Fibroblast of the aortic adventitia (primary cell): ENCODE results near the gene NMRK1. TPM values are rescaled to one million over a fixed set of nuclear protein-coding genes. Genes with fewer than 3 reads are reported as not detected.

ENCODE experiments used
- DNase-seq: peaks from one replicate; pipeline ENCODE4 v3.0.0-alpha.2; 2010; ENCODE audit warnings: low read depth
- H3K4me3 ChIP-seq: 2 replicates; pipeline ENCODE4 v1.5.1; 2011; ENCODE audit warnings: low read depth, mild to moderate bottlenecking, control low read depth, low read length, moderate library complexity
- small RNA-seq: library from RNA; depleted of rRNA; stranded (forward); fragments of <200 nt; gene quantifications from one replicate; pipeline ENCODE3, GENCODE V24; 2012
- total RNA-seq: library from RNA; depleted of rRNA; stranded (reverse); fragments of >200 nt; gene quantifications from 2 replicates; pipeline ENCODE4 v1.2.3, GENCODE V29; 2012; ENCODE audit warnings: low replicate concordance
- TF ChIP-seq, protein P1 (sequence below): IDR thresholded peaks from 2 replicates; pipeline ENCODE4 v1.5.1; 2011; ENCODE audit warnings: mild to moderate bottlenecking, low read length, control low read depth, inconsistent platforms; ENCODE audit not compliant: insufficient read depth

NMRK1 gene
- total RNA-seq, 1 donor: 23.9 TPM

- no peak overlapping the region for H3K4me3 ChIP-seq
These were observed 70.6 kb downstream of the NMRK1 start for GRCh38 chr9:75017378-75017777.

GRCh38 chr9:75013735-75014134 is 74.2 kb downstream of the NMRK1 start:
- H3K4me3 ChIP-seq: no peak overlapping the region
- DNase-seq: no peak

More at GRCh38 chr9:75017378-75017777, 70.6 kb downstream of the NMRK1 start:
- TF ChIP-seq, protein P1, sequence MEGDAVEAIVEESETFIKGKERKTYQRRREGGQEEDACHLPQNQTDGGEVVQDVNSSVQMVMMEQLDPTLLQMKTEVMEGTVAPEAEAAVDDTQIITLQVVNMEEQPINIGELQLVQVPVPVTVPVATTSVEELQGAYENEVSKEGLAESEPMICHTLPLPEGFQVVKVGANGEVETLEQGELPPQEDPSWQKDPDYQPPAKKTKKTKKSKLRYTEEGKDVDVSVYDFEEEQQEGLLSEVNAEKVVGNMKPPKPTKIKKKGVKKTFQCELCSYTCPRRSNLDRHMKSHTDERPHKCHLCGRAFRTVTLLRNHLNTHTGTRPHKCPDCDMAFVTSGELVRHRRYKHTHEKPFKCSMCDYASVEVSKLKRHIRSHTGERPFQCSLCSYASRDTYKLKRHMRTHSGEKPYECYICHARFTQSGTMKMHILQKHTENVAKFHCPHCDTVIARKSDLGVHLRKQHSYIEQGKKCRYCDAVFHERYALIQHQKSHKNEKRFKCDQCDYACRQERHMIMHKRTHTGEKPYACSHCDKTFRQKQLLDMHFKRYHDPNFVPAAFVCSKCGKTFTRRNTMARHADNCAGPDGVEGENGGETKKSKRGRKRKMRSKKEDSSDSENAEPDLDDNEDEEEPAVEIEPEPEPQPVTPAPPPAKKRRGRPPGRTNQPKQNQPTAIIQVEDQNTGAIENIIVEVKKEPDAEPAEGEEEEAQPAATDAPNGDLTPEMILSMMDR: no peak
- DNase-seq: no peak

More at GRCh38 chr9:75013735-75014134, 74.2 kb downstream of the NMRK1 start:
- TF ChIP-seq, protein P1: no peak

Small RNA genes within 50 kb of the gene (small RNA-seq; reads per million reads assigned to genes)
- gene RF02271: not detected

Other genes with a start within 250 kb of the NMRK1 start
- gene TRPM6, start 200.2 kb downstream of the NMRK1 start, total RNA-seq: under 0.01 and 0.16 TPM in 2 replicates
- gene C9orf40, start 135.2 kb downstream of the NMRK1 start, total RNA-seq: 4.6 and 9.9 TPM in 2 replicates
- gene CARNMT1, start 59.9 kb downstream of the NMRK1 start, total RNA-seq: 25.4 and 52.7 TPM in 2 replicates
- 10.3 and 27.7 TPM in 2 replicates for gene OSTF1, start 359 bp upstream of the NMRK1 start, total RNA-seq